Nephron progenitor cell (in vitro differentiated cells): ENCODE data around the gene KRTAP10-5.

Source experiments
- DNase-seq: peaks from one replicate; pipeline ENCODE4 v3.0.0; 2021
- H3K27ac Mint-ChIP-seq: 2 replicates; pipeline ENCODE4 v1.8.0; 2021; ENCODE audit warnings: mild to moderate bottlenecking, moderate library complexity, mixed read lengths
- H3K27me3 Mint-ChIP-seq: 2 replicates; pipeline ENCODE4 v1.8.0; 2021; ENCODE audit warnings: mild to moderate bottlenecking, low read depth, mixed read lengths; ENCODE audit not compliant: poor library complexity
- H3K36me3 Mint-ChIP-seq: 2 replicates; pipeline ENCODE4 v1.8.0; 2021; ENCODE audit warnings: low read depth, mixed read lengths
- H3K4me1 Mint-ChIP-seq: 2 replicates; pipeline ENCODE4 v1.8.0; 2021; ENCODE audit warnings: mixed read lengths
- H3K4me3 Mint-ChIP-seq: 2 replicates; pipeline ENCODE4 v1.8.0; 2021; ENCODE audit warnings: mild to moderate bottlenecking, moderate library complexity, mixed read lengths
- H3K9me3 Mint-ChIP-seq: 2 replicates; pipeline ENCODE4 v1.8.0; 2021; ENCODE audit warnings: mild to moderate bottlenecking, moderate library complexity, mixed read lengths
- TF ChIP-seq, protein P1 (sequence below): fragments of 200-600 bp; sonication (generic); IDR thresholded peaks from 2 replicates; pipeline ENCODE4 v1.5.0; 2021; ENCODE audit warnings: antibody characterized with exemption

Gene KRTAP10-5

DNA sequence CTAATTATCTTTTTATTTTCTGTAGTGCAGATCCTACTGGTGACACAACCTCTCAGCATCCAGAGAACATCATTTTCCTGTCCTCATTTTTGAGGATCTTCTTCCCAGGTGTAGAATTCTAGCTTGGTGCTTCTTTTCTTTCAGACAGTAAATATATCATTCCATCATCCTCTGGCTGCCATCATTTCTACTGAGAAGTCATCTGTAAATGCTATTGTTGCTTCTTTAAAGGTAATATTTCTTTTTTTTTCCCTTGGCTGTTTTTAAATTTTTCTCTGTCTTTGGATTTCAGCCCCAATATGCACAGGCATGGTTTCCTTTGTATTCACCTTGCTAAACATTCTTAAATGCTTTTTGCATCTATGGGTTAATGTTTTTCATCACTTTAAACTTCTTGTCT lies 43.2 kb upstream of the KRTAP10-5 start:
- Mint-ChIP-seq H3K27ac (no peak overlapping the region), H3K27me3 (peaks cover 3% of the 10 kb centered on the region), H3K9me3 (peaks cover 67% of the 10 kb centered on the region), H3K36me3 (peaks cover 18% of the 10 kb centered on the region), H3K4me3 (no peak overlapping the region), H3K4me1 (peaks cover 7% of the 10 kb centered on the region)
- DNase-seq = no peak
- TF ChIP-seq, protein P1, sequence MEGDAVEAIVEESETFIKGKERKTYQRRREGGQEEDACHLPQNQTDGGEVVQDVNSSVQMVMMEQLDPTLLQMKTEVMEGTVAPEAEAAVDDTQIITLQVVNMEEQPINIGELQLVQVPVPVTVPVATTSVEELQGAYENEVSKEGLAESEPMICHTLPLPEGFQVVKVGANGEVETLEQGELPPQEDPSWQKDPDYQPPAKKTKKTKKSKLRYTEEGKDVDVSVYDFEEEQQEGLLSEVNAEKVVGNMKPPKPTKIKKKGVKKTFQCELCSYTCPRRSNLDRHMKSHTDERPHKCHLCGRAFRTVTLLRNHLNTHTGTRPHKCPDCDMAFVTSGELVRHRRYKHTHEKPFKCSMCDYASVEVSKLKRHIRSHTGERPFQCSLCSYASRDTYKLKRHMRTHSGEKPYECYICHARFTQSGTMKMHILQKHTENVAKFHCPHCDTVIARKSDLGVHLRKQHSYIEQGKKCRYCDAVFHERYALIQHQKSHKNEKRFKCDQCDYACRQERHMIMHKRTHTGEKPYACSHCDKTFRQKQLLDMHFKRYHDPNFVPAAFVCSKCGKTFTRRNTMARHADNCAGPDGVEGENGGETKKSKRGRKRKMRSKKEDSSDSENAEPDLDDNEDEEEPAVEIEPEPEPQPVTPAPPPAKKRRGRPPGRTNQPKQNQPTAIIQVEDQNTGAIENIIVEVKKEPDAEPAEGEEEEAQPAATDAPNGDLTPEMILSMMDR = no peak

DNA sequence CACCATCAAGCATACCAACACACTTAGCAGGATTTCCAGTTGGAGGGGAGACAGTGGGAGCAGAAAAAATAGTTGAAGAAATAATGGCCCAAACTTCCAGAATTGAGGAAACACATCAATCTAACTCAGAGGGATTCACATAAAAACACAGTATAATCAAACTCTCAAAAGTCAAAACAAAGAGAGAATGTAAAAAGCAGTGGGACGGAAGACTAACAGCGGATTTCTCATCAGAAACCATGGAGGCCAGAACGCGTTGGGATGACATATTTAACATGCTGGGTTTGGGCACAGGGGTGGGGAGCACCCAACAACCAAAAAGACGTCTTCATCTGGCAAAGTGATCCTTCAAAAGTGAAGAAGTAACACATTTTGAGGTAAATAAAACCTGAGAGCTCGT lies 39.5 kb upstream of the KRTAP10-5 start:
- peaks cover 59% of the 10 kb centered on the region for H3K9me3 Mint-ChIP-seq
- TF ChIP-seq, protein P1 = no peak
- peaks cover 18% of the 10 kb centered on the region for H3K4me1 Mint-ChIP-seq
- H3K27ac Mint-ChIP-seq = no peak overlapping the region
- no peak for DNase-seq
- peaks cover 4% of the 10 kb centered on the region for H3K27me3 Mint-ChIP-seq
- H3K4me3 Mint-ChIP-seq = no peak overlapping the region
- H3K36me3 Mint-ChIP-seq = peaks cover 18% of the 10 kb centered on the region

DNA sequence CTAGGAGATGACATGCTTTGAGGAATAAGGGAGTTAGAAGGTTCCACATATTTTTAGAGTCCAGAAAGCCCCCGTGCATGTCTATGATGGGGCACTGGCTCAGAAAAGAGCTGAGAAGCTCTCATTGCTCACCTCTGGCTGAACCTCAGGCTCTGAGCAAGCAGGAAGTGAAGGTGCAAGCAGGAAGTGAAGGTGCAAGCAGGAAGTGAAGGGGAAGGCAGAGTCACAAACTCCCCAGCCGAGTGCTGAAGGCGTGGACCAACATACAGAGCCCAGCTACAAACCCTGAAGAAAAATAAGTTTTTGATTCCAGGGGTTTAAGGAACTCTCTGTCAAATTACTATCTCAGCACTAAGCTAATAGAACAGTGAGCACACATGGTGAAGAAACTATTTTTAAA lies 38.5 kb upstream of the KRTAP10-5 start:
- Mint-ChIP-seq H3K9me3 (peaks cover 49% of the 10 kb centered on the region), H3K4me3 (no peak overlapping the region), H3K27ac (no peak overlapping the region), H3K27me3 (peaks cover 4% of the 10 kb centered on the region), H3K36me3 (peaks cover 10% of the 10 kb centered on the region), H3K4me1 (peaks cover 24% of the 10 kb centered on the region)
- no peak for DNase-seq
- TF ChIP-seq, protein P1 = no peak

DNA sequence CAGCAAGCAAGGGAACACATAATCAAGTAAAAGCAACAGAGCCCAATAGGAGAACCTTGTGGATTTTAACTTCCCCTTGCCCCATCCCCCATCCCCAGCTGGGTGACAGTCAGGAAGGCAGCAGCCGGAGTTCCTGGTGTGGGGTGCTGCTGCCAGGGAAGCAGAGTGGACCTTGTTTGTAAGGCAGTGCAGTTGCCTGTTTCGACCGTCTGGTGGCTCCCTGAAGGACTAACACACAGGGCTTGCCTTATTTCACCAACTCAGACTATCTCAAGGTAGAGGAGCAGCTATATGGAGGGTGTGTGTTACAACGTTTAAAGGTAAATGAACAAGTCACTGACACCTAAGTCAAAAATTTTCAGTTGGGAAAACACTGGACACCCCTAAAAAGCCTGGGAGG lies 38.1 kb upstream of the KRTAP10-5 start:
- TF ChIP-seq, protein P1 = no peak
- DNase-seq = no peak
- Mint-ChIP-seq H3K36me3 (peaks cover 6% of the 10 kb centered on the region), H3K9me3 (peaks cover 45% of the 10 kb centered on the region), H3K4me1 (peaks cover 24% of the 10 kb centered on the region), H3K27ac (no peak overlapping the region), H3K4me3 (no peak overlapping the region), H3K27me3 (peaks cover 4% of the 10 kb centered on the region)

DNA sequence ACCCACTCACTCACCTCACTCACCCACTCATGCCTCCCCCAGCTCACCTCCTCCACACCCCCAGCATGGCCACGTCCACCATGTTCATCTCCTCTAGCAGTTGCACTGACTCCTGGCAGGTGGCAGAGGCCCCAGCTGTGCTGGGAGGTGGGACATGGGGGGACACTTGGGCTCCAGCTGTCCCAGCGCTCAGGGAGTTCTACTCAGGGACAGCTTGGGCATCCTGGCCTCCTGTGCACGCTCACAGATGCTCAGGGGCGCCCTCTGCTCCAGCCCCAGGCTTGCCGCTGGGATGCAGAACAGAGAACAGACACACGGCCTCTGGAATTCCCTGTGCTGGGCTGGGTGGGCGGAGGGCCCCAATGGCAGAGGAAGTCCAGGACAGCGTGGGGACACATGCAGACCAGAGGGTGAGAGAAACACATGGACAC lies 36.7 kb upstream of the KRTAP10-5 start:
- Mint-ChIP-seq H3K27ac (no peak overlapping the region), H3K27me3 (peaks cover 7% of the 10 kb centered on the region), H3K9me3 (peaks cover 41% of the 10 kb centered on the region), H3K36me3 (peaks cover 4% of the 10 kb centered on the region), H3K4me3 (no peak overlapping the region), H3K4me1 (peaks cover 28% of the 10 kb centered on the region)
- TF ChIP-seq, protein P1 = no peak
- DNase-seq = no peak

DNA sequence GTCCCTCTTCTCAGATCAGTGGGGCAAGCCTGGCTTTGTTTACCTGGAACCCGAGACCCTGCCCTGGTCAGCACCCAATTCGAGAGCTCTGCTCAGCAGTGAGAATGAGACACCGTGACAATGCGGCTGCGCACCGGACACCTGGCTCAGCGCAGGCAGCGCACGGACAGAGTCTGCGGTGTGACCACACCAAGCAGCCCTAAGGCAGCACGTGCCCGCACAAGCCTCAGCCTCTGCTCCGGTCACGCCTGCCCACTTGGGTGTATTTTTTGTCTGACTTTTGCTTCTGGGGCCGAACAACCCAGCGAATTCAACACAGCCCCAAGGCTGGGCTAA lies 36.2 kb upstream of the KRTAP10-5 start:
- Mint-ChIP-seq H3K4me1 (peaks cover 28% of the 10 kb centered on the region), H3K27ac (no peak overlapping the region), H3K36me3 (peaks cover 4% of the 10 kb centered on the region), H3K9me3 (peaks cover 39% of the 10 kb centered on the region), H3K27me3 (peaks cover 7% of the 10 kb centered on the region), H3K4me3 (no peak overlapping the region)
- no peak for DNase-seq
- TF ChIP-seq, protein P1 = no peak
